NCI-H1105 (cell line): ENCODE results near the gene TMTC1.
"Not testable (repeated sequence)": the region's sequence is repeated elsewhere in the genome, so short reads cannot be mapped to it uniquely, and the experiment has no call there.

Experiments used
- DNase-seq: peaks from one replicate; lab custom pipeline; 2025; lab: John Stamatoyannopoulos, UW

TMTC1 gene

GRCh38 chr12:29665107-29665506 is 118.6 kb downstream of the TMTC1 start:
- no peak for DNase-seq

GRCh38 chr12:29662734-29663323 is 120.9 kb downstream of the TMTC1 start:
- DNase-seq: no peak

- no peak for DNase-seq
Observed at GRCh38 chr12:29660847-29661246, 122.9 kb downstream of the TMTC1 start.

DNA sequence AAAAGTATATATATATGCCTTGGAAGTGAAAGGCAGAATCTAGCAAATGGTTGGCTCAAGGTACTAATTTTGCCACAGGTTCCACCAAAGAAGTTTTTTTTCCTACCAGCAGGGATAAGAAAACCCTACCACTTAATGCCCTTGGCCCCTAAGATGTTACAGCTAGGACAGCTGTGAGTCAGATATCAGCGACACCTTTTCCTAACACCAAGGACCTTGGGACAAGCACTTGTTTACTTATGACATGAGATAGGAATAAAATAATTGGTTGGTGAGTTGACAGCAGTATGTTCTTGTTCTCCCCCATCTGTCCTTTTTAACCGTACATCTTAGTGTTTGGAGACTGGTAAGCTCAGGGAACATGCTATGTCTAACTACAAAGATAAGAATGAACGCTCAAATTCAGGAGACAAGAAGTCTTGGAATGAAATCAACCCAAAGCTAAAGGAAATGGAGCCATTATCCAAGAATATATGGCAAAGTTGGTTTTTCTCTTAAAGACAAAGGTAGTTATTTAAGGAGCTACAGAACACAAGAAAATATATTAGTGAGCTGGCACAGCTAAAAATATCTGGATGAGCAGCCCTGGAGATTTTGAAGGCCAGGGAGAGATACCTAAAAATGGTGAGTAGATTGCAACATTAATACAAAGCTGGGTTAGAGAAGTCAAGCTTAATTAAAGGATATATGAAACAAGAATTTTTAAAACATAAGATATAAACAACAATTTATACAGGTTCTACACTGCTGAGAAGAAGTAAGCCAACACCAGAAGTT is 126.8 kb downstream of the TMTC1 start:
- no peak for DNase-seq

GRCh38 chr12:29655861-29656260 is 127.9 kb downstream of the TMTC1 start:
- DNase-seq: no peak

- DNase-seq: no peak
Observed at GRCh38 chr12:29653286-29653685, 130.5 kb downstream of the TMTC1 start.

DNA sequence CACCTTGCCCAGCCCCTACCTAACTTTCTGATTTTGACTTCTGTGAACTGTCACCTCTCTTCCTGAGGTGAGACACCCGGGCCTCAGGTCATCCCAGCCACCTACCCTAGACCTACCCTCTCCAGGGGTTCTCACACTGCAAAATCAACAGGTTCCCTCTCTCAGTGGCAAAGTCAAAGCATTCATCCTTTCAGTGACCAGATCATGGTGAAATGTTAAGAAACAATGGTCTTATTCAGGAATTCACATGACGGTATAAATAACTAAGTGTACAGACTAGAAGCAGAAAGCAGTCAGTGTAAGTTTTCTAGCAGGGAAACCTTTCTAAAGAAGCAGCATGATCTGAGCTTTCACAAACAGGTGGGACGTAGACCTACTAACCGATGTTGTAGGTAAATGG is 133.4 kb downstream of the TMTC1 start:
- DNase-seq: no peak

GRCh38 chr12:29649722-29650121 is 134.0 kb downstream of the TMTC1 start:
- DNase-seq: no peak

- DNase-seq: no peak
Observed at GRCh38 chr12:29644536-29645162, 139.1 kb downstream of the TMTC1 start.

DNA sequence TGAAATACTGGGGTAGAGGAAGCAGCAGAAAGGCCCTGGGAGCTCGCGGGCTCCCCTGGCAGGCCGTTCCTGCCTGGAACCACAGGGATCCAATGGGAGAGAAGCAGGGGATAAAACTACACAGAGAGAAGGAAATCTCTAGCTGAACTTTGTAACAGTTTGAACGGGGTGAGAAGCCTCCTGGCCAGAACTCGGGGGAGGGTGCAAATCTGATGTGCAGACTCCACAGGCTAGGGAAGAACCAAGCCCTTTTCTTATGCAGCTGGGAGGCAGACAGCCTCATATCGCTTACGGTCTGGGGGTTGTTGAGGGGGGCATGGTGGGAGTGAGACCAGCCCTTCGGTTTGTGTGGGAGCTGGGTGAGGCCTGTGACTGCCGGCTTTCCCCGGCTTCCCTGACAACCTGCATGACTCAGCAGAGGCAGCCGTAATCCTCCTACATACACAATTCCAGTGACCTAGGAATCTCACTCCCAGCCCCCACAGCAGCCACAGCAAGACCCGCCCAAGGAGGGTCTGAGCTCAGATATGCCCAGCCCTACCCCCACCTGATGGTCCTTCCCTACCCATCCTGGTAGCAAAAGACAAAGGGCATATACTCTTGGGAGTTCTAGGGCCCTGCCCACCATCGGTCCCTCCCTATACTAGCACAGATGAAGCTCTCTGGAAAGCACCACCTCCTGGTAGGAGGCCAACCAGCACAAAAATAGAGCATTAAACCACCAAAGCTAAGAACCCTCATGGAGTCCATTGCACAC is 143.0 kb downstream of the TMTC1 start:
- no peak for DNase-seq

GRCh38 chr12:29639893-29640495 is 143.7 kb downstream of the TMTC1 start:
- no peak for DNase-seq

GRCh38 chr12:29638528-29638927 is 145.2 kb downstream of the TMTC1 start:
- no peak for DNase-seq

- DNase-seq: no peak
Observed at GRCh38 chr12:29634057-29634456, 149.7 kb downstream of the TMTC1 start.

DNA sequence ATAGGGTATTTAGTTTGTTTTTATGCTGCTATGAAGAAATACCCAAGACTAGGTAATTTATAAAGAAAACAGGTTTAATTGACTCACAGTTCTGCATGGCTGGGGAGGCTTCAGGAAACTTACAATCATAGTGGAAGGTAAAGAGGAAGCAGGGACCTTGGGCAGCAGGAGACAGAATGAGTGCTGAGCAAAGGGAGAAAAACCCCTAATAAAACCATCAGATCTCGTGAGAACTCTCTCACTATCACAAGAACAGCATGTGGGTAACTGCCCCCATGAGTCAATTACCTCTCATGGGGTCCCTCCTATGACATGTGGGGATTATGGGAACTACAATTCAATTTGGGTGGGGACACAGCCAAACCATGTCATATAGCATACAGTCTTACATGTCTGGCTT is 153.6 kb downstream of the TMTC1 start:
- not testable (repeated sequence) for DNase-seq

DNA sequence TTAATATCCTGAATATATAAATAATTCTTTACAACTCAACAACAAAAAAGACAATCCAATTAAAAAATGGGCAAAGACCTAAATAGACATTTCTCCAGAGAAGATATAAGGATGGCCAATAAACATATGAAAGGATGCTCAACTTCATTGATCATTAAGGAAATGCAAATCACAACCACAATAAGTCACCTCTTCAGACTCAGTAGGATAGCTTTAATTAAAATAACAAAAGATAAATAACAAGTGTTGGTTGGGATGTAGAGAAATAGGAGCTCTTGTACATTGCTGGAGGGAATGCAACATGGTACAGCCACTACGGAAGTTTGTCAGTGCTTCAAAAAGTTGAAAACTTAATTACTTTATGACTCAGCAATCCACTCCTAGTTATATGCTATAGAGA is 156.5 kb downstream of the TMTC1 start:
- DNase-seq: no peak

- DNase-seq: no peak
Observed at GRCh38 chr12:29625359-29625953, 158.3 kb downstream of the TMTC1 start.

DNA sequence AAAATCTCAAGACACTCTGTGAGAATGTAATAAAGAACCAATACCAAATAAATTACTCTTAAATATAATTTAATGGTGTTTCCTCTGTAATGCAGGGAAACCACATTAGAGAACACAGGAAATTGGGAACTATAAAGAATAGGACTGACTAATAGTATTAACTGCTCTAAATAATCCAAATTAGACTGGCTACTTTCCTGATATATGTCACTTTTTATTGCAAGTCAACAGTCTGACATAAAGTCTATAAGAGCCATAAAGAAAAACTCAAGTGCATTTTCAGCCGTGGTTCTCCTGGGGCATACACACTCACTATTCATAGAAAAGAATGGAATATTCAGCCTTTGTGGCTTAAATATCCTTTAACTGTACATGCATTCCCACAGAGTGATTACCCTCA is 161.5 kb downstream of the TMTC1 start:
- DNase-seq: no peak

- DNase-seq: no peak
Observed at GRCh38 chr12:29620030-29620429, 163.7 kb downstream of the TMTC1 start.

GRCh38 chr12:29617407-29617803 is 166.3 kb downstream of the TMTC1 start:
- no peak for DNase-seq

DNA sequence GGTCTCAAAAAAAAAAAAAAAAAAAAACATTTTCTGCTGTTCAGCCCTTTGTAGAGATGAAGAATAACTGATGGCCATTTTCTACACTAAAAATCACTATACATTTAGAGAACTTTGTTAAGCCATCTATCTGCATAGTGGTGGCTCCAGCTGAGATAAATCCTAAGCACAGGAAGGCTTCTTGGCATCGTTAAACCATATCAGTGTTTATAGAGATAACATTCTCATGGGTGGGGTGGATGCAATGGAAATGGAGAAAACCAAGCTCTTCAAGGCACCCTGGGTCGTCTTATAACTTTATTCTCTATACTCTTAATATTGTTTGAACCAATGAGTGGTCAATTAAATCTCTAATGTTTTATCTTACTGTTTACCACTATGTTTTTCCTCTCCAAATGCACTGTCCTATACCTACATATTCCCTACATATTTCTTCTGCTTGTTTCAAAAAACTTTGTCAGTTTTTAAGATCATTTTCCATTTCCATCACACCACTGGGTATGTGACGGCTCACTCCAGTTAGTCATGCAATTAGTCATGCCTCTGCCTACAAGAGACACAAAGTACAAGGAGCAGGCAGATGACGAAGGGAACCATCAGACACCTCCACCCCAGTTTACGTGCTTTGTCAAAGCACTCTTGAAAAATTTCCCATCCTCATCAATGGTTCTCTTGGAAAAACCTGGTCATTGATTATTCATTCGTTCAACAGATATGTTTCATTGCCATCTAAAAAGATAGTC is 166.9 kb downstream of the TMTC1 start:
- no peak for DNase-seq

GRCh38 chr12:29614694-29615325 is 168.9 kb downstream of the TMTC1 start:
- DNase-seq: no peak
